HG03439 (cell line): ENCODE data around the gene LAPTM5.

Experiments used
- ATAC-seq: cut with Tn5 transposase; IDR thresholded peaks from one replicate; pipeline ENCODE4 v1.9.1; 2021; ENCODE audit warnings: mild to moderate bottlenecking, moderate library complexity; ENCODE audit not compliant: unreplicated experiment

LAPTM5 gene

DNA sequence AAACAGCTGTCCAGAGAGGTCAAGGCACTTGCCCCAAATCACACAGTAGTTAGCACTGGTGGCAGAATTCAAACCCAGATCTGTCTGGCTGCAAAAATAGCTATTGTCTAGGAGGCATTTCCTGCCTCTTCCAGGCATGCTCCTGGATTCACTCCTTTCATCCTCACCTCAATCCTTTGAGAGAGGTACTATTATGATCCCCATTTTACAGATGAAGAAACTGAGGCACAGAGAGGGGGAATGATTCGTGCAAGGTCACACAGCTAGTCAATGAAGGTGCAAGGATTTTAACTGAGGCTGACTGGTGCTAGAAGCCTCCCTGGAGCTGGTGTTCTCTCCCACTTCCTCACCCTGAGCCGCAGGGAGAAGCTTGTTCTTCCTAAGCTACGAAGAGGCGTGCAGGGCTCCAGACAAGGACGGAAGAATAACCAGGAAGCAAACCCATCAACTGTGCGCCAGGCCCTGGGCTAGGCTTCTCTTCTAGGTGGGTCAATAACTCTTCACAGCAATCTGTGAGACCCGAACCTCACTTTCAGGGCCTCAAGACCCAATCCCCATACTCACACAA, 631 bp upstream of the LAPTM5 start:
- no peak for ATAC-seq

DNA sequence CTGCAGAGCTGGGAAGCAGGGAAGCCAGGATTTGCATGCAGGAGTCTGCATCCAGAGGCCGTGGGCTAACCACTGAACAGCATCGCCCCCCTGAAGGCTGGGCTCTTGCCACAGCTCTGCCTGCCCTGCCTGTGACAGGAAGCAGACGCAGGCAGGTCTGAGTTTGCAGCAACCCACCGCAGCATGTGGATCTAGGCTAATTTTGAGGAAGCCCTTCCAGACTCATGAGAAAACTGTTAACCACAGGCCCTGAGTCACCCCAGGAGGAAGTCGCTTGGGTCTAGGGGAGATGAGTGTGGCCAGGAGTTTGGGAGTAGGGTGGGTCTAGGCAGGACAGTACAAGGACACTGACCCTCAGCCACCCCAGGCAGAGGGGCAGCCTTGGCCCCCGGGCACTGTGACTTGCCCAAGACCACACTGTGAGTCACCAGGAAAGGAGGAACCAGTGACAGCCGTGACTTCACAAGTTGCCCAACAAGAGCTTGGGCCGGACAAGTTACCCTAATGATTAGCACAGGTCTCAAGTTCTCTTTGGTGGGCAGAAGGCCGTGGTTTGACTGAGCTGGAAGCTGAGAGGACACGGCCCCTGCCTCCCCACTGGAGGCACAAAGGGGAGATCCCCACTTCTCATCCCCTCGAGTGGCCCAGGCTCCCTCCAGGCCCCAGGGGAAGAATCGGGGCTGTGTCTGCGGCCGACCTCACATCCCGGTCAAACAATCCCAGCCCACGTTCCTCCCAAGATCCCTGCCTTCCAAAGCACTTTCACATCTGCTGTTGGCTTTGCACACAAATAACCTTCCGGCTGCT, 826 bp downstream of the LAPTM5 start:
- no peak for ATAC-seq

GRCh38 chr1:30756206-30756544, 1.4 kb downstream of the LAPTM5 start:
- no peak for ATAC-seq

- no peak for ATAC-seq
These were observed 1.8 kb downstream of the LAPTM5 start for GRCh38 chr1:30755746-30756145.

GRCh38 chr1:30755334-30755733, 2.2 kb downstream of the LAPTM5 start:
- ATAC-seq = no peak

DNA sequence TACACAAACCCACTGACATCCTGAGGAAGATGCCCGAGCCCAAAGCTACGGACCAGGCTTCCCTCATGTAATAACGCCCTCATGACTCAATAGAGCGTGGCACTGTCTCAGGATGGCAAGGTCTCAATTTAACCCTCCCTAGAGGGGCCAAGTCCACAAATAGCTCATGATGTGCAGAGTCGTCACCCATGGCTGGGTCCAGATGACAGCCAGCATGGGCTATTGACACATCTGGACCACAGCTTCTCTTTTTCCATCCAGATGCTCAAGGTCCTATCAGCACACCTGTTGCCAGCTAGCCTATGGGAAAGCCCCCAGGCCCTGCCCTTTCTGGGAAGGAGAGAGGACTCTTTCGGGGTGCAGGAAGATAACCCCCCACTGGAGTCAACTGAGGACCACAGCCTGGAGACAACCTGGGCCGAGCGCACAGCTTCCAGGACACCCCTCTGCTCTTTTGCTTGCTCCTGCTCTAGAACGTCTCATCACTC, 2.8 kb downstream of the LAPTM5 start:
- ATAC-seq = peak; percentile 45

DNA sequence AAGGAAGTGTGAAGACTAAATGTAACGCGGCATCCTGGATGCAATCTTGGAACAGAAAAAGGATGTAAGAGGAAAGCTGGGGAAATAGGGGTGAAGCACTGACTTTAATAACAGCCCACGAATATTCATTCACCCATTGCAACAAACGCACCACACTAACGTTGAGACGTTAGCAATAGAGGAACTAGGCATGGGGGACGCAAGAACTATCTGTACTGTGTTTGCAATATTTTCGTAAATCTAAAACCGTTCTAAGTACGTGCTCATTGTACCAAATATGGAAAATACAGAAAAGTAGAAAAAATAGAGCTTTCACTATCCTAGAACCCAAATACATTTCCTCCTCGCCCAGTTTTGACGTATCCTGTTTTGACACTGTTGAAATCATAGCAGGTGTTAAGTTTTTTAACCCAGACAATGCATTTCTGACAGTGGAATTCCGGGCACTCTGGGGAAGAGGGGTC, 3.9 kb downstream of the LAPTM5 start:
- ATAC-seq = no peak

DNA sequence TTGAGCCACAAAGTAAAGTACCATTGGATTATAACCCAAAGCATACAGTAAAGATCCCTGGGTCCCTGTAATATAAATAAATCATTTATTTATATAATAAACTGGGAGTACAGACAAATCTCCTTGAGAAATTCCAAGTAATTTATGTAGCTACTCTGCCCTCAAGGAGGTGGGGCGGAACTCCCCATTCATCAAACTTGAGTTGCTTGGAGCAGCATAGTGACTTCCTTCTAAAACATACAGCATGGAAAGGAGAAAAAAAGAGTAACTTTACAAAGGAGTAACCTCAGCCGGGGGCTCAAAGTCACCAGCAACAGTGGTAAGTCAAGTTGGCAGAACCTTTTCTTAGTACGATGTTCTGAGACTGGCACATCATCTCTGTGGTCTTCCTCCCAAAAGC, 4.5 kb downstream of the LAPTM5 start:
- no peak for ATAC-seq

- no peak for ATAC-seq
These were observed 5.0 kb downstream of the LAPTM5 start for GRCh38 chr1:30752651-30752908.

DNA sequence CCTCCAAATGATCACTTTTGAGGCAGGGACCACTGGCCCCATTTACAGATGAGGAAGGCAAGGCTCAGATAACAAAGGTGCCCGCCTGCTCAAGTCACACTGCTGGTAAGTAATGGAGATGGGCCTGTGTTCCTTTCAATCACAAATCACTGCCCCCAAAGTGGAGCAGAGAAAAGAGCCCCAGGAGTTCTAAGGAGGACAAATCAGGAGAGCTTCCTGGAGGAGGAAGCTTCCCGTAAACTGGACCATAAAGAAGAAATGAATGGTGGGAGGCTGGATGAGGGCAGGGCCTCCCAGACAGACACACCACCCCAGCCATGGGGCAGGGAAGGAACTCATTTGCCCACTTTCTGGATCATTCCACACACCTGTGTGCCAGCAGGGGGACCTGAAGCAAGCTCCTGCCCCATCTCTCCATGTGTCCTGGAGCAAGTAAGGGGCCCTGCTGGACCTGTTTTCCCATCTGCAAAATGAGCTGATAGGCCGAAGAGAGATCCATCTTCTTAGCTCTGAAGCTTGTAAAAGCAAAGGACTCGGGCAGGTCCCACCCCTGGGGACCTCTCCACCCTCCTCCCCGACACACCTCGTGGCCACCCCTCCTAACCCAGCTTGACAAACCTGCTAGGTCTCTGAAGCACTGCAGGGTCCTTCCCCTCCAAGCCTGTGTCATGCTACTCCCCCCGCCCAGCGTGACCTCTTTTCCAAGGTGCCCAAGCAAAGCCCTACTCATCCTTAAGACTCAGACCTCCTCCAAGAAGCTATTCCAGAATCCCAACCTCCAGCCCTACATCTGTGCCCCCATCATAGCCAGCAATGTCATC, 5.5 kb downstream of the LAPTM5 start:
- no peak for ATAC-seq

DNA sequence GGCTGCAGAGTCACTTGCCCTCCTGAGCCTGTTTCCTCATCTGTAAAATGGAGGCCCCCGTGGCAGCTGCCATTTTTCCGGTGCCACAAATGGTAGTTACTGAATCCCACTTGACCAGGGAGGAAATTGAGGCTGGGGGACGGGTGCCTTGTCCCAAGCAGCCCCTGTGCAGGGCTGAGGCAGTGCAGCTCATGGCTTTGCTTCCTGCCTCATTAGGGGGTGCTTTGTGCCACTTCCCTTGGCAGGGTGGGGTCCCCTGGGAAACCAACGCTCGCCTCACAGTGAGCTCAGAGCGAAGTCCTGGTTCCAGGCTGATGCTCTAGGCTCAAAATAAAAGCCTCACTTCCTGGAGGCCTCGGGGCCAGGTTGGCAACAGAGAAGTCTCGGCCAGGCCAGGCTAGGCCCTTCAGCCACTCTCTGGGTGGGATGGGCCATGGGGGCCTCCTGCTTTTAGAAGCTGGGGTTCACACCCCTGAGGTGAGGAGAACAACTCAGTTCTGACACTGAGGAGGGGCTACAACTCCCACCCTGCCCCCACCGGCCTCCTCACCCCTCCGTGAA, 6.8 kb downstream of the LAPTM5 start:
- ATAC-seq = no peak

DNA sequence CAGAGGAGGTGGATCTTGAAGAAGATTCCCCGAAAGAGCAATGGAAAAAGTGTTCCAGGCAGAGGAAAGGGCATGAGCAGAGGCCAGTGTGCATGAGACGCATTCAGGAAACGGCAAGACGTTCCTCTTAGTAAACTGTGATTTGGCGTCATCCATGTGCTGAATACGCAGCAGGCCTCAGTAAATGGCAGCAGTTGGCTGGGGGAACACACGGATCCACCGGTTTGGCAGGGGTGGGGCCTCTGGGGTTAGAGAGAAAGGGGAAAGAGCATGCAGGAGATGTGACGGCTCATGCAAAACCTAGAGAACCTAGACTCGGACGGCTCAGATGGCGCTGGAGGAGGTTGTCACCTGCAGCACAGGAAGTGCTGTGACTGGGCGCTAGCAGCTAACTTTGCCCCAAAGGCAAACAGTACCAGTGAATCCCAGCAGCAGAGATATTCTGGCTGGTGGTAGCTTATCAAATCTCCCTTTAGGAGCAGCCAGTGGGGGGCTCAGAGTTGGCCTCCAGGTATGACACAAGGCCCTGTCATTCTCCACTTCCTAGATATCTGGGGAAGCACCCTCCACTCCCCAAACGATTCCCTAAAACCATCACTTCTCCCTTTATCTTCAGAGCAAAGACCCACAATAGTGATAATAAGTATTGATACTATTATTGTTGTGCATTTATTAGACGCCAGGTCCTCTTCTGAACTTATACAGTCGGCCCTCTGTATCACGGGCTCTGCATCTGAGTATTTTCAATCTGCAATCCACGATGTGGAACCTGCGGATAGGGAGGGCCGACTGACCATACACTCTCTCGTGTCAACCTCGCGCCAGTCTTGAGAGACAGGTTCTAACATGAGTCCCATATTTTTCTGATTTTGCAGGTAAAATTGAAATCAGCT, 7.6 kb downstream of the LAPTM5 start:
- ATAC-seq = no peak

DNA sequence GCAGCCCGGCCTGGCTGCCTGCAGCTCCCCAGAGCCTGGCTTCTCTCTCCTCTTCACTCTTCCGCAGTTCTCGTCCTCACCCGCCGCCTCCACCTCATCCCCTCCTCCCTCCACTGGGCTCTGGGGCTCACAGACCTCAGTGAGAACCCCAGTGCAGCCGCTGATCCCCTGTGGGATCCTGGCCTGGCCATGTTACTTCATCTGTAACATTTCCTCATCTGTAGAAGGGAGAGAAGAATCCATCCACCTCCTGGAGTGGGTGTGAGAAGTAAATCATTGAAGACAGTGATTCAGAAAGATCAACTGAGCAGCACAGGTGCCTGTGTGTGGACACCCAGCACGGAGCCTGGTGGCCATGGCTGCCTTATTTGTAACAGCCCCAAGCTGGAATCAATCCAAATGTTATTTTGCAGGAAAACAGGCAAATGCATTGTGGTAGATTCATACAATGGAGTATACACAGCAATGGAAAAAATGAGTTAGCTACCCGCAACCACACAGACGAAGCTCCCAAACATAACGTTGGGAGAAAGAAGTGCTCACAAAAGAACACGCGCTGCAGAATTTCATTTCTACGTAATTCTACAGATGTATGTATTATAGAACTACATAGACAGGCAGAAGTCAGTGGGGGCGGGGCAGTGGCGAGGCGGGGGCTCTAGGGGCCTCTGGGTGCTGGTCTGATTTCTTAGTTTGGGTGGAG, 8.7 kb downstream of the LAPTM5 start:
- no peak for ATAC-seq

GRCh38 chr1:30748098-30748698, 9.4 kb downstream of the LAPTM5 start:
- ATAC-seq = no peak

DNA sequence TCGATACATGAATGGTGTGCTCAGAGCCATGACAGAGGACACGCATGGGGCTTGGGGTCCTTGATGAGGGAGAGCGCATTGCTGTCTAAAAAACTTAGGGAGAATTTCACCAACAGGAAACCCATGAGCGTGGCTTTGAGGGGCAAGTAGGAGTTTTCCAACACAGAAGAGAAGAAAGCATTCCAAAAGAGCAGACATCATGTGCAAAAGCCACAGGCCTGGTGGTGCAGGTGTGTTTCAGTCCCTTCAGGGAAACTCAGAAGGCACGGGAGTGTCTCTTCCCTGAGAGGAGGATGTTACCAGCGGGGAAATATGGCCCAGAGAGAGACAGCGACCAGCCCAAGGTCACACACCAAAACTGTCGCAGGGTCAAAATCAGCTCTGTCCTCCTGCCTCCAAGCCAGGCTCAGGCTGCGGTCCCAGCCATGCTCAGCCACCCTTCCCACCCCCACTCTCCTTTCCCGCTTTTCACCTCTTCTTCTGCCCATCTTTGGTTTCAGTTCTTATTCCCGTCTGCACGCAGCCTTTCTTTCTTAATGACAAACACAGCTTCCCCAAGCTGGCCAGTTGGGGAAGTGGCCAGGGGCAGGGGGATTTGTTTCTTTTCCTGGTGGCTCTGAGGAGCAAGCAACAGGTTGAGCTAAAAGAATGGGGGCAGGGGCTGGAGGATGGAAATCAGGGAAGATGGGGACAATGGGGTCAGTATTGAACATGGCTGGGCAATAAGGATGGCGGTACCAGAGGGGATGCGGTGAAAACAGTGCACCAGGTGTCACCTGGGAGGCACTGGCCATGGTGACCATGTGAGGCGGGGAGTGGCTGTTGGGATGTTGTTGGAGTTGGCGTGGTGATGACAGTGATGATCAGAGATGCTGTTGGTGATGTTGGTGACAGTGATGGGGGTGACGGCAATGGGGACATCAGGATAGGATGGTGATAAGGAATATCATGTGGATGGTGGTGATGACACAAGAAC, 10.3 kb downstream of the LAPTM5 start:
- ATAC-seq = no peak

DNA sequence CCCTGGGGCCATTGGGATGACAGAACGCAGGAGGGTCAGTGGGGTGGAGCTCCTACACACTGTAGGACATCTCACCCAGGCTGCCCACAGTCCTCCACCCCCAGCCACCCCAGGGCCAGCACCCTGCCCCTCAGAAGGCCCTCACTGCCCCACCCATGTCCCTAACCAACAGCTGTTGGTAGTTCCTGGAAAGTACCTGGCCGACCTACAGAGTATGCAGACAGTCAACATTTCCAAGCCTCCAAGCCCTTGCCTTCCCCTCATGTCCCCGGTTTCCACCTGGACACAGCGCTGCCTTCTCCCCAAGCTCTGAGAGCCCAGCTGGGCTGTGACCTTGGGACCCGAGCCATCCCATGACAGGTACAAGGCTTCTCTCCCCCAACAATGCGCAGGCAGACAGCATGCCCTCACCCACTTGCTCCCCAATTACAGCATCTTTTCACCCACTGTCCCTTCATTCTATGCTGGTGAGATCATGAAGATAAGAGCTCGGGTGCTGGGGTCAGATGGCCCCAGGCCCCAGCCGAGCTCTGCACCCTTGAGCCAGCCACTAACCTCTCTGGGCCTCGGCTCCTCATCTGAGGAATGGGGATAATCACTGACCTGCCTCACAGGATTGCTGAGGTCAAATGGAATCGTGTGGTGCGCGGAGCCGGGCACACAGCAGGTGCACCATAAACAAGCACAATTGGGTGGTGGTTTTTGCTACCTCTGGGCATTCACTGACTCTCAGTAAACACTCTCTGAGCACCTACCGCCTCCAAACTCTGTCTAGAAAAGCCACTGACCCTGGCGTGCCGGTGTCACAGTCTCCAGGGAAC, 11.2 kb downstream of the LAPTM5 start:
- no peak for ATAC-seq

- ATAC-seq = no peak
These were observed 11.8 kb downstream of the LAPTM5 start for GRCh38 chr1:30745834-30746208.
